ENCODE results near the gene LOXL3.
A peak's percentile ranks its signal among the peaks of the same experiment; 100 is the strongest.

LOXL3 gene

GRCh38 chr2:74507145-74507925, 46.4 kb downstream of the LOXL3 start, which contains the start of gene PCGF1:
TSS of gene PCGF1 (minus strand) at chr2:74507695. CDS start at chr2:74507668, 27 bp downstream.
- Histone ChIP-seq H3K4me2 (ENCODE audit: low read length) (peak within 1 kb of the TSS; percentile 71), H4K20me1 (ENCODE audit: control insufficient read depth, insufficient read depth, low read depth, low read length) (no peaks in the 10 kb centered on the region), H3K4me3 (ENCODE audit: low read length) (peak within 1 kb of the TSS; percentile 97), H3K4me1 (ENCODE audit: control insufficient read depth, low read length) (peaks cover 40% of the 10 kb centered on the region), H3K27me3 (ENCODE audit: control insufficient read depth, low read length) (peaks cover 21% of the 10 kb centered on the region), H3F3A (ENCODE audit: control insufficient read depth, insufficient read depth) (0 out of 2 replicates have a peak, but pooled peaks cover 3% of the 10 kb centered on the region), H3K36me3 (ENCODE audit: control insufficient read depth, low read length) (peaks cover 14% of the 10 kb centered on the region), H3K27ac (ENCODE audit: low read depth, low read length) (peak within 1 kb of the TSS; percentile 86), H3K9me2 (replicated peaks; ENCODE audit: control insufficient read depth, low read length) (no peaks in the 10 kb centered on the region), H3K79me2 (ENCODE audit: control insufficient read depth, low read length) (peaks cover 13% of the 10 kb centered on the region), H3K9me3 (ENCODE audit: control insufficient read depth, insufficient read depth, low read length) (no peaks in the 10 kb centered on the region)
- TF ChIP-seq EZH2phosphoT487 (IDR thresholded peaks at IDR 0.05; ENCODE audit: borderline replicate concordance, low read length) (no peak), CTCF (IDR thresholded peaks at IDR 0.05; ENCODE audit: low read depth, low read length, poor library complexity, severe bottlenecking) (peak; percentile 84)

GRCh38 chr2:74505448-74506246, 48.1 kb downstream of the LOXL3 start:
- Histone ChIP-seq H3K79me2 (ENCODE audit: control insufficient read depth, low read length) (peaks cover 13% of the 10 kb centered on the region), H3K4me1 (ENCODE audit: control insufficient read depth, low read length) (peaks cover 41% of the 10 kb centered on the region), H3K9me2 (replicated peaks; ENCODE audit: control insufficient read depth, low read length) (no peaks in the 10 kb centered on the region), H4K20me1 (ENCODE audit: control insufficient read depth, insufficient read depth, low read depth, low read length) (no peaks in the 10 kb centered on the region), H3F3A (ENCODE audit: control insufficient read depth, insufficient read depth) (0 out of 2 replicates have a peak, but pooled peaks cover 3% of the 10 kb centered on the region), H3K4me2 (ENCODE audit: low read length) (peak overlapping the region; percentile 71), H3K27me3 (ENCODE audit: control insufficient read depth, low read length) (peaks cover 29% of the 10 kb centered on the region), H3K4me3 (ENCODE audit: low read length) (0 out of 2 replicates have a peak overlapping the region, but pooled peaks have one; percentile 4), H3K9me3 (ENCODE audit: control insufficient read depth, insufficient read depth, low read length) (no peaks in the 10 kb centered on the region), H3K27ac (ENCODE audit: low read depth, low read length) (no peak overlapping the region), H3K36me3 (ENCODE audit: control insufficient read depth, low read length) (peaks cover 14% of the 10 kb centered on the region)
- TF ChIP-seq EZH2phosphoT487 (IDR thresholded peaks at IDR 0.05; ENCODE audit: borderline replicate concordance, low read length): no peak
- TF ChIP-seq CTCF (IDR thresholded peaks at IDR 0.05; ENCODE audit: low read depth, low read length, poor library complexity, severe bottlenecking): no peak

- no peak for TF ChIP-seq EZH2phosphoT487 (IDR thresholded peaks at IDR 0.05; ENCODE audit: borderline replicate concordance, low read length)
- no peak for TF ChIP-seq CTCF (IDR thresholded peaks at IDR 0.05; ENCODE audit: low read depth, low read length, poor library complexity, severe bottlenecking)
- H3K4me1 ChIP-seq (ENCODE audit: control insufficient read depth, low read length): peaks cover 41% of the 10 kb centered on the region
- H3K4me2 ChIP-seq (ENCODE audit: low read length): no peak overlapping the region
- H3K79me2 ChIP-seq (ENCODE audit: control insufficient read depth, low read length): peaks cover 13% of the 10 kb centered on the region
- peaks cover 39% of the 10 kb centered on the region for H3K27me3 ChIP-seq (ENCODE audit: control insufficient read depth, low read length)
- H3K9me2 ChIP-seq (replicated peaks; ENCODE audit: control insufficient read depth, low read length): no peaks in the 10 kb centered on the region
- no peaks in the 10 kb centered on the region for H4K20me1 ChIP-seq (ENCODE audit: control insufficient read depth, insufficient read depth, low read depth, low read length)
- H3F3A ChIP-seq (ENCODE audit: control insufficient read depth, insufficient read depth): 0 out of 2 replicates have a peak, but pooled peaks cover 2% of the 10 kb centered on the region
- no peak overlapping the region for H3K4me3 ChIP-seq (ENCODE audit: low read length)
- no peak overlapping the region for H3K27ac ChIP-seq (ENCODE audit: low read depth, low read length)
- peaks cover 14% of the 10 kb centered on the region for H3K36me3 ChIP-seq (ENCODE audit: control insufficient read depth, low read length)
- H3K9me3 ChIP-seq (ENCODE audit: control insufficient read depth, insufficient read depth, low read length): no peaks in the 10 kb centered on the region
These were observed 49.2 kb downstream of the LOXL3 start for GRCh38 chr2:74504591-74504990.

Data from DOHH2 (cell line).